GM23338 (cell line): ENCODE measurements around the gene SBF2. TPM values are rescaled to one million over a fixed set of nuclear protein-coding genes. Genes with fewer than 3 reads are reported as not detected.

ENCODE experiments used
- ATAC-seq: fragments of 200-7000 bp; cut with Tn5 transposase; 3 replicates; pipeline ENCODE4 v1.9.1; 2020
- DNase-seq: peaks from one replicate; pipeline ENCODE4 v3.0.0-alpha.2; 2015; ENCODE audit warnings: low spot score
- H2AFZ ChIP-seq: fragments of 200-600 bp; sonication (generic); 2 replicates; pipeline ENCODE4 v1.8.0; 2016; ENCODE audit warnings: antibody characterized with exemption, mild to moderate bottlenecking, moderate library complexity
- H3F3A ChIP-seq: fragments of 200-600 bp; sonication (generic); replicated peaks from 2 replicates; pipeline ENCODE4 v1.8.0; 2017; ENCODE audit warnings: antibody characterized with exemption, mixed run types, low read depth
- H3K27ac ChIP-seq: fragments of 200-600 bp; sonication (generic); 2 replicates; pipeline ENCODE4 v1.6.1; 2016; ENCODE audit warnings: low read depth
- H3K27me3 ChIP-seq: fragments of 200-600 bp; sonication (generic); 2 replicates; pipeline ENCODE4 v1.8.0; 2016; ENCODE audit warnings: mild to moderate bottlenecking, mixed run types, moderate library complexity; ENCODE audit not compliant: insufficient read depth
- H3K36me3 ChIP-seq: fragments of 200-600 bp; sonication (generic); 2 replicates; pipeline ENCODE4 v1.8.0; 2016; ENCODE audit warnings: mild to moderate bottlenecking; ENCODE audit not compliant: insufficient read depth
- H3K4me1 ChIP-seq: fragments of 200-600 bp; sonication (generic); 2 replicates; pipeline ENCODE4 v1.8.0; 2016; ENCODE audit warnings: mild to moderate bottlenecking, moderate library complexity; ENCODE audit not compliant: insufficient read depth
- H3K4me2 ChIP-seq: fragments of 200-600 bp; sonication (generic); 2 replicates; pipeline ENCODE4 v1.7.1; 2017; ENCODE audit warnings: mixed run types
- H3K4me3 ChIP-seq: fragments of 200-600 bp; sonication (generic); 2 replicates; pipeline ENCODE4 v1.6.1; 2016; ENCODE audit warnings: mixed run types
- H3K79me2 ChIP-seq: fragments of 200-600 bp; sonication (generic); replicated peaks from 2 replicates; pipeline ENCODE4 v1.8.0; 2017; ENCODE audit warnings: mild to moderate bottlenecking; ENCODE audit not compliant: insufficient read depth
- H3K9me2 ChIP-seq: fragments of 200-600 bp; sonication (generic); 2 replicates; pipeline ENCODE4 v1.8.0; 2017; ENCODE audit not compliant: insufficient read depth
- H4K20me1 ChIP-seq: fragments of 200-600 bp; sonication (generic); replicated peaks from 2 replicates; pipeline ENCODE4 v1.8.0; 2017; ENCODE audit warnings: mild to moderate bottlenecking; ENCODE audit not compliant: insufficient read depth
- H3K27ac Mint-ChIP-seq: 2 replicates; pipeline ENCODE4 v1.8.0; 2020; ENCODE audit warnings: inconsistent platforms, mild to moderate bottlenecking, moderate library complexity, mixed read lengths
- H3K27me3 Mint-ChIP-seq: 3 replicates; pipeline ENCODE4 v1.8.0; 2022; ENCODE audit warnings: low read depth, mild to moderate bottlenecking, moderate library complexity, mixed read lengths, inconsistent platforms; ENCODE audit not compliant: insufficient read depth, poor library complexity
- H3K36me3 Mint-ChIP-seq: 3 replicates; pipeline ENCODE4 v1.8.0; 2021; ENCODE audit warnings: low read depth, mild to moderate bottlenecking, inconsistent platforms, moderate library complexity, mixed read lengths
- H3K4me1 Mint-ChIP-seq: 3 replicates; pipeline ENCODE4 v1.8.0; 2020; ENCODE audit warnings: mild to moderate bottlenecking, inconsistent platforms, mixed read lengths
- H3K4me3 Mint-ChIP-seq: 3 replicates; pipeline ENCODE4 v1.8.0; 2021; ENCODE audit warnings: moderate library complexity, mild to moderate bottlenecking, inconsistent platforms, mixed read lengths
- H3K9me3 Mint-ChIP-seq: 3 replicates; pipeline ENCODE4 v1.8.0; 2020; ENCODE audit warnings: moderate library complexity, mild to moderate bottlenecking, inconsistent platforms, mixed read lengths
- CREB1 ChIP-seq: fragments of 250-450 bp; sonication (Bioruptor Pico); IDR thresholded peaks from 2 replicates; pipeline ENCODE4 v1.5.0; 2020; ENCODE audit warnings: low read depth, mild to moderate bottlenecking, moderate library complexity
- CTCF ChIP-seq, 2 experiments: fragments of 200-600 bp in 1 of 2; sonication (generic) in 1 of 2; conservative IDR thresholded peaks; 2 replicates each; pipeline versions ENCODE4 v1.5.1 to v1.6.1; 2016 to 2017; ENCODE audit warnings: antibody characterized with exemption in 2 of 2, low read depth in 2 of 2, mild to moderate bottlenecking in 2 of 2, moderate library complexity in 1 of 2
- ETS1 ChIP-seq: IDR thresholded peaks from 2 replicates; pipeline ENCODE4 v1.6.1; 2016; ENCODE audit warnings: antibody characterized with exemption
- EZH2 ChIP-seq: fragments of 200-600 bp; sonication (generic); IDR thresholded peaks from one replicate; pipeline ENCODE4 v1.8.0; 2017; ENCODE audit warnings: antibody characterized with exemption, mild to moderate bottlenecking, low read depth; ENCODE audit not compliant: unreplicated experiment
- EZH2phosphoT487 ChIP-seq: fragments of 200-600 bp; sonication (generic); IDR thresholded peaks from one replicate; pipeline ENCODE4 v1.8.1; 2018; ENCODE audit warnings: antibody characterized with exemption; ENCODE audit not compliant: unreplicated experiment
- JUNB ChIP-seq: IDR thresholded peaks from one replicate; pipeline ENCODE4 v1.6.1; 2016; ENCODE audit warnings: antibody characterized with exemption; ENCODE audit not compliant: unreplicated experiment
- NANOG ChIP-seq: IDR thresholded peaks from 2 replicates; pipeline ENCODE4 v1.6.1; 2016; ENCODE audit warnings: antibody characterized with exemption, borderline replicate concordance
- POLR2AphosphoS5 ChIP-seq: IDR thresholded peaks from 2 replicates; pipeline ENCODE4 v1.6.1; 2016; ENCODE audit warnings: antibody characterized with exemption, low read depth
- STAT1 ChIP-seq: IDR thresholded peaks from one replicate; pipeline ENCODE4 v1.6.1; 2016; ENCODE audit warnings: antibody characterized with exemption; ENCODE audit not compliant: unreplicated experiment
- ZNF114 ChIP-seq: fragments of 250-450 bp; sonication (Bioruptor Pico); IDR thresholded peaks from 2 replicates; pipeline ENCODE4 v1.5.0; 2020; ENCODE audit warnings: mild to moderate bottlenecking, moderate library complexity
- ZNF331 ChIP-seq: fragments of 250-450 bp; sonication (Bioruptor Pico); IDR thresholded peaks from 2 replicates; pipeline ENCODE4 v1.5.0; 2020; ENCODE audit warnings: low read depth, mild to moderate bottlenecking, moderate library complexity
- polyA plus RNA-seq: library from polyadenylated mRNA; unstranded; fragments of >200 nt; fragmentation: Nextera tagmentation; extraction: Ambion mirVana; gene quantifications from 2 replicates; pipeline ENCODE4 v1.2.1, GENCODE V29; 2016
- total RNA-seq: library from RNA; depleted of rRNA; stranded (reverse); fragments of >200 nt; shearing (Covaris generic); gene quantifications from 2 replicates; pipeline ENCODE4 v1.2.3, GENCODE V29; 2014
- TF ChIP-seq, protein P1 (sequence below): IDR thresholded peaks from one replicate; pipeline ENCODE4 v1.6.1; 2018; ENCODE audit warnings: antibody characterized with exemption; ENCODE audit not compliant: unreplicated experiment
- TF ChIP-seq, protein P2 (sequence below): fragments of 250-450 bp; sonication (Bioruptor Pico); IDR thresholded peaks from 2 replicates; pipeline ENCODE4 v1.5.0; 2020; ENCODE audit warnings: mild to moderate bottlenecking, moderate library complexity

SBF2 gene
- total and polyA plus RNA-seq, 2 experiments from 2014 or later, result 25.6 to 53.5 TPM

GRCh38 chr11:10331548-10332289 lies 37.7 kb upstream of the SBF2 start:
- Histone ChIP-seq H3F3A (no peaks in the 10 kb centered on the region), H3K4me2 (no peak overlapping the region), H3K9me2 (peaks cover 31% of the 10 kb centered on the region), H2AFZ (no peak overlapping the region), H4K20me1 (no peaks in the 10 kb centered on the region), H3K4me3 (no peak overlapping the region), H3K4me1 (no peaks in the 10 kb centered on the region), H3K27me3 (no peaks in the 10 kb centered on the region), H3K36me3 (no peaks in the 10 kb centered on the region), H3K27ac (no peak overlapping the region), H3K79me2 (no peaks in the 10 kb centered on the region)
- H3K27me3 Mint-ChIP-seq, result peaks cover 5% of the 10 kb centered on the region
- DNase-seq, result no peak
- TF ChIP-seq, protein P1, sequence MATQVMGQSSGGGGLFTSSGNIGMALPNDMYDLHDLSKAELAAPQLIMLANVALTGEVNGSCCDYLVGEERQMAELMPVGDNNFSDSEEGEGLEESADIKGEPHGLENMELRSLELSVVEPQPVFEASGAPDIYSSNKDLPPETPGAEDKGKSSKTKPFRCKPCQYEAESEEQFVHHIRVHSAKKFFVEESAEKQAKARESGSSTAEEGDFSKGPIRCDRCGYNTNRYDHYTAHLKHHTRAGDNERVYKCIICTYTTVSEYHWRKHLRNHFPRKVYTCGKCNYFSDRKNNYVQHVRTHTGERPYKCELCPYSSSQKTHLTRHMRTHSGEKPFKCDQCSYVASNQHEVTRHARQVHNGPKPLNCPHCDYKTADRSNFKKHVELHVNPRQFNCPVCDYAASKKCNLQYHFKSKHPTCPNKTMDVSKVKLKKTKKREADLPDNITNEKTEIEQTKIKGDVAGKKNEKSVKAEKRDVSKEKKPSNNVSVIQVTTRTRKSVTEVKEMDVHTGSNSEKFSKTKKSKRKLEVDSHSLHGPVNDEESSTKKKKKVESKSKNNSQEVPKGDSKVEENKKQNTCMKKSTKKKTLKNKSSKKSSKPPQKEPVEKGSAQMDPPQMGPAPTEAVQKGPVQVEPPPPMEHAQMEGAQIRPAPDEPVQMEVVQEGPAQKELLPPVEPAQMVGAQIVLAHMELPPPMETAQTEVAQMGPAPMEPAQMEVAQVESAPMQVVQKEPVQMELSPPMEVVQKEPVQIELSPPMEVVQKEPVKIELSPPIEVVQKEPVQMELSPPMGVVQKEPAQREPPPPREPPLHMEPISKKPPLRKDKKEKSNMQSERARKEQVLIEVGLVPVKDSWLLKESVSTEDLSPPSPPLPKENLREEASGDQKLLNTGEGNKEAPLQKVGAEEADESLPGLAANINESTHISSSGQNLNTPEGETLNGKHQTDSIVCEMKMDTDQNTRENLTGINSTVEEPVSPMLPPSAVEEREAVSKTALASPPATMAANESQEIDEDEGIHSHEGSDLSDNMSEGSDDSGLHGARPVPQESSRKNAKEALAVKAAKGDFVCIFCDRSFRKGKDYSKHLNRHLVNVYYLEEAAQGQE, result no peak
- TF ChIP-seq ZNF114 (CRISPR knock-in tag) (no peak), ZNF331 (CRISPR knock-in tag) (no peak), ETS1 (no peak), JUNB (no peak), CREB1 (CRISPR knock-in tag) (no peak), EZH2phosphoT487 (no peak), NANOG (no peak), POLR2AphosphoS5 (no peak), STAT1 (no peak), EZH2 (no peak), CTCF (conservative IDR thresholded peaks at IDR 0.05; ENCODE audit: low read depth in 2 of 2) (no peak)
- TF ChIP-seq, protein P2, sequence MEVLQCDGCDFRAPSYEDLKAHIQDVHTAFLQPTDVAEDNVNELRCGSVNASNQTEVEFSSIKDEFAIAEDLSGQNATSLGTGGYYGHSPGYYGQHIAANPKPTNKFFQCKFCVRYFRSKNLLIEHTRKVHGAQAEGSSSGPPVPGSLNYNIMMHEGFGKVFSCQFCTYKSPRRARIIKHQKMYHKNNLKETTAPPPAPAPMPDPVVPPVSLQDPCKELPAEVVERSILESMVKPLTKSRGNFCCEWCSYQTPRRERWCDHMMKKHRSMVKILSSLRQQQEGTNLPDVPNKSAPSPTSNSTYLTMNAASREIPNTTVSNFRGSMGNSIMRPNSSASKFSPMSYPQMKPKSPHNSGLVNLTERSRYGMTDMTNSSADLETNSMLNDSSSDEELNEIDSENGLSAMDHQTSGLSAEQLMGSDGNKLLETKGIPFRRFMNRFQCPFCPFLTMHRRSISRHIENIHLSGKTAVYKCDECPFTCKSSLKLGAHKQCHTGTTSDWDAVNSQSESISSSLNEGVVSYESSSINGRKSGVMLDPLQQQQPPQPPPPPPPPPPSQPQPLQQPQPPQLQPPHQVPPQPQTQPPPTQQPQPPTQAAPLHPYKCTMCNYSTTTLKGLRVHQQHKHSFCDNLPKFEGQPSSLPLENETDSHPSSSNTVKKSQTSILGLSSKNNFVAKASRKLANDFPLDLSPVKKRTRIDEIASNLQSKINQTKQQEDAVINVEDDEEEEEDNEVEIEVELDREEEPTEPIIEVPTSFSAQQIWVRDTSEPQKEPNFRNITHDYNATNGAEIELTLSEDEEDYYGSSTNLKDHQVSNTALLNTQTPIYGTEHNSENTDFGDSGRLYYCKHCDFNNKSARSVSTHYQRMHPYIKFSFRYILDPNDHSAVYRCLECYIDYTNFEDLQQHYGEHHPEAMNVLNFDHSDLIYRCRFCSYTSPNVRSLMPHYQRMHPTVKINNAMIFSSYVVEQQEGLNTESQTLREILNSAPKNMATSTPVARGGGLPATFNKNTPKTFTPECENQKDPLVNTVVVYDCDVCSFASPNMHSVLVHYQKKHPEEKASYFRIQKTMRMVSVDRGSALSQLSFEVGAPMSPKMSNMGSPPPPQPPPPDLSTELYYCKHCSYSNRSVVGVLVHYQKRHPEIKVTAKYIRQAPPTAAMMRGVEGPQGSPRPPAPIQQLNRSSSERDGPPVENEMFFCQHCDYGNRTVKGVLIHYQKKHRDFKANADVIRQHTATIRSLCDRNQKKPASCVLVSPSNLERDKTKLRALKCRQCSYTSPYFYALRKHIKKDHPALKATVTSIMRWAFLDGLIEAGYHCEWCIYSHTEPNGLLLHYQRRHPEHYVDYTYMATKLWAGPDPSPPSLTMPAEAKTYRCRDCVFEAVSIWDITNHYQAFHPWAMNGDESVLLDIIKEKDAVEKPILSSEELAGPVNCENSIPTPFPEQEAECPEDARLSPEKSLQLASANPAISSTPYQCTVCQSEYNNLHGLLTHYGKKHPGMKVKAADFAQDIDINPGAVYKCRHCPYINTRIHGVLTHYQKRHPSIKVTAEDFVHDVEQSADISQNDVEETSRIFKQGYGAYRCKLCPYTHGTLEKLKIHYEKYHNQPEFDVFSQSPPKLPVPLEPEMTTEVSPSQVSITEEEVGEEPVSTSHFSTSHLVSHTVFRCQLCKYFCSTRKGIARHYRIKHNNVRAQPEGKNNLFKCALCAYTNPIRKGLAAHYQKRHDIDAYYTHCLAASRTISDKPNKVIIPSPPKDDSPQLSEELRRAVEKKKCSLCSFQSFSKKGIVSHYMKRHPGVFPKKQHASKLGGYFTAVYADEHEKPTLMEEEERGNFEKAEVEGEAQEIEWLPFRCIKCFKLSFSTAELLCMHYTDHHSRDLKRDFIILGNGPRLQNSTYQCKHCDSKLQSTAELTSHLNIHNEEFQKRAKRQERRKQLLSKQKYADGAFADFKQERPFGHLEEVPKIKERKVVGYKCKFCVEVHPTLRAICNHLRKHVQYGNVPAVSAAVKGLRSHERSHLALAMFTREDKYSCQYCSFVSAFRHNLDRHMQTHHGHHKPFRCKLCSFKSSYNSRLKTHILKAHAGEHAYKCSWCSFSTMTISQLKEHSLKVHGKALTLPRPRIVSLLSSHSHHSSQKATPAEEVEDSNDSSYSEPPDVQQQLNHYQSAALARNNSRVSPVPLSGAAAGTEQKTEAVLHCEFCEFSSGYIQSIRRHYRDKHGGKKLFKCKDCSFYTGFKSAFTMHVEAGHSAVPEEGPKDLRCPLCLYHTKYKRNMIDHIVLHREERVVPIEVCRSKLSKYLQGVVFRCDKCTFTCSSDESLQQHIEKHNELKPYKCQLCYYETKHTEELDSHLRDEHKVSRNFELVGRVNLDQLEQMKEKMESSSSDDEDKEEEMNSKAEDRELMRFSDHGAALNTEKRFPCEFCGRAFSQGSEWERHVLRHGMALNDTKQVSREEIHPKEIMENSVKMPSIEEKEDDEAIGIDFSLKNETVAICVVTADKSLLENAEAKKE, result no peak
- ATAC-seq, result no peak
- peaks cover 7% of the 10 kb centered on the region; the same call in 1 of the 3 replicates for H3K36me3 Mint-ChIP-seq
- no peak overlapping the region for H3K4me3 Mint-ChIP-seq
- H3K4me1 Mint-ChIP-seq, result peaks cover 3% of the 10 kb centered on the region; the same call in 1 of the 3 replicates
- no peak overlapping the region for H3K27ac Mint-ChIP-seq
- H3K9me3 Mint-ChIP-seq, result peaks cover 3% of the 10 kb centered on the region; the same call in 1 of the 3 replicates
